ENCODE results near the gene SLC27A2. TPM values are rescaled to one million over a fixed set of nuclear protein-coding genes. Genes with fewer than 3 reads are reported as not detected.

Gene SLC27A2
- total RNA-seq, 1 experiment from 2014 or later, result 7.0 TPM

DNA sequence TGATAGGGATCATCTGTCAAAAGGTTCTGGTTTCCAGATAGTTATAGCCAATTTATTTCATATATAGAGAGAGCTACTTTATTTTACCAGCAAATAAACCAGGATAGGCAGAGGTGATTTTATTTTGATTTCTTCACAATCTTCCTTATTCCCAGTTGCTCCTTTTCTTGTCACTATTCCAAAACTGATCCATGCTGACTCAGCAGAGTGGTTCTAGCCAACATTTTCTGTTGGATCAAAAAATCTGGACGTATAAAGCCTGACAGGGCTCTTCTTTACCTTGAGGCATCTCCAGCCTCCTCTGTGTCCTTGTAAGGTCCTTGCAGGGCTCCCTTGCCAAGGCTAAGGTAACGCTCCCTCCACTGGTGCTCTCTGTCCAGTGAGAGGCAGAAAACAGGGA is 67.7 kb downstream of the SLC27A2 start:
- Histone ChIP-seq H3T11ph (ENCODE audit: low read length) (no peak overlapping the region), H3K4ac (ENCODE audit: low read depth, low read length) (no peak overlapping the region), H3K79me2 (ENCODE audit: insufficient read depth, low read length) (no peaks in the 10 kb centered on the region), H2BK12ac (ENCODE audit: insufficient read length, low read depth, low read length) (no peak overlapping the region), H2BK120ac (ENCODE audit: low read depth, low read length, poor library complexity, severe bottlenecking) (no peak overlapping the region), H3K4me2 (ENCODE audit: insufficient read depth, insufficient read length, low read length) (no peak overlapping the region), H3K27ac (ENCODE audit: insufficient read length, low read depth, low read length) (no peak overlapping the region), H4K91ac (ENCODE audit: insufficient read length, low read depth, low read length) (no peak overlapping the region), H3K9ac (ENCODE audit: extremely low read depth, insufficient read length, low read length) (no peak overlapping the region), H3K79me1 (ENCODE audit: insufficient read depth, low read depth, low read length, poor library complexity, severe bottlenecking) (no peaks in the 10 kb centered on the region), H2BK20ac (ENCODE audit: low read depth, low read length, poor library complexity, severe bottlenecking) (no peak overlapping the region), H3K27me3 (ENCODE audit: insufficient read depth, low read length) (no peaks in the 10 kb centered on the region), H4K8ac (replicated peaks; ENCODE audit: insufficient read length, low read depth, low read length) (no peak overlapping the region), H2BK15ac (ENCODE audit: low read depth, low read length) (no peak overlapping the region), H2BK5ac (ENCODE audit: insufficient read length, low read length) (no peak overlapping the region), H3K56ac (ENCODE audit: insufficient read length, low read depth, low read length) (no peak overlapping the region), H4K5ac (ENCODE audit: insufficient read length, low read depth, low read length) (no peak overlapping the region), H2AK5ac (ENCODE audit: insufficient read length, low read length) (no peak overlapping the region), H3K18ac (ENCODE audit: insufficient read length, low read depth, low read length) (no peak overlapping the region), H3K14ac (ENCODE audit: insufficient read depth, low read length) (no peak overlapping the region), H4K20me1 (ENCODE audit: control insufficient read depth, insufficient read depth, insufficient read length) (no peaks in the 10 kb centered on the region), H3K9me3 (ENCODE audit: control insufficient read depth, low read depth, low read length) (no peaks in the 10 kb centered on the region), H3K23me2 (ENCODE audit: insufficient read length, low read depth, low read length, poor library complexity, severe bottlenecking) (no peaks in the 10 kb centered on the region), H2AFZ (ENCODE audit: low read length) (no peak overlapping the region), H3K23ac (ENCODE audit: insufficient read length, low read depth, low read length) (no peak overlapping the region), H3K4me1 (ENCODE audit: insufficient read depth, low read length) (no peaks in the 10 kb centered on the region)
- H3K36me3 Mint-ChIP-seq (ENCODE audit: insufficient read depth in 1 of 3, low read depth in 3 of 3), result no peaks in the 10 kb centered on the region
- TF ChIP-seq CTCF (conservative IDR thresholded peaks at IDR 0.05), result no peak
- H3K27ac Mint-ChIP-seq, result no peak overlapping the region
- no peak for DNase-seq
- no peak overlapping the region for H3K4me3 Mint-ChIP-seq
- peaks cover 4 to 6% of the 10 kb centered on the region in 2 experiments; a peak in 3 of 4 replicates for H3K4me1 Mint-ChIP-seq
- WGBS (ENCODE audit: extremely low coverage, insufficient read length, low lambda C conversion rate), result no CpG with 5 or more reads among the region's 2 CpGs
- H3K27me3 Mint-ChIP-seq (ENCODE audit: low read depth), result peaks cover 4% of the 10 kb centered on the region
- H3K9me3 Mint-ChIP-seq, result no peaks in the 10 kb centered on the region

Measured in H9 (cell line).